Mesenteric fat pad (tissue), 1 donor: ENCODE results near the gene OR4K2. TPM values are rescaled to one million over a fixed set of nuclear protein-coding genes. Genes with fewer than 3 reads are reported as not detected.
"Not testable (repeated sequence)": the region's sequence is repeated elsewhere in the genome, so short reads cannot be mapped to it uniquely, and the experiment has no call there.

Experiments
- DNase-seq: peaks from one replicate; pipeline ENCODE4 v3.0.0-alpha.2; 2020; ENCODE audit warnings: low spot score
- long read RNA-seq: library from polyadenylated mRNA; unstranded; transcript quantifications from one replicate; pipeline ENCODE4 v2.0.0, GENCODE V29; 2020
- total RNA-seq: library from RNA; stranded (reverse); fragmentation: NEBNext Ultra II Directional; extraction: Animal tissue kit (Norgen Biotek cat#: 25700); gene quantifications from one replicate; pipeline ENCODE4 v1.2.1, GENCODE V29; 2021
- donor health status: DM: yes; HTN: yes; CAD: no.

Gene OR4K2
- not detected for total RNA-seq
- long read RNA-seq = 0 reads

- no peak for DNase-seq
These were observed at the start of gene OR4K2 for GRCh38 chr14:19874842-19875241. Gene OR4K2 (plus strand): TSS chr14:19875142. CDS start chr14:19876268, 1,126 bp downstream.

GRCh38 chr14:19827626-19828244, 47.2 kb upstream of the OR4K2 start:
- not testable (repeated sequence) for DNase-seq

- DNase-seq = no peak
These were observed 46.6 kb upstream of the OR4K2 start for GRCh38 chr14:19828314-19828713.

- not testable (repeated sequence) for DNase-seq
These were observed 40.6 kb upstream of the OR4K2 start for GRCh38 chr14:19834203-19834848.

- DNase-seq = no peak
These were observed 36.5 kb upstream of the OR4K2 start for GRCh38 chr14:19838433-19838832.

GRCh38 chr14:19851365-19851764, 23.6 kb upstream of the OR4K2 start:
- no peak for DNase-seq

GRCh38 chr14:19866061-19866669, 8.8 kb upstream of the OR4K2 start:
- not testable (repeated sequence) for DNase-seq

GRCh38 chr14:19873178-19873577, 1.8 kb upstream of the OR4K2 start:
- no peak for DNase-seq

GRCh38 chr14:19878029-19878642, 3.2 kb downstream of the OR4K2 start:
- DNase-seq = no peak

- DNase-seq = no peak
These were observed 20.3 kb downstream of the OR4K2 start for GRCh38 chr14:19895282-19895681.

- no peak for DNase-seq
These were observed 26.1 kb downstream of the OR4K2 start for GRCh38 chr14:19900999-19901398.

- no peak for DNase-seq
These were observed 27.5 kb downstream of the OR4K2 start for GRCh38 chr14:19902409-19902808.

GRCh38 chr14:19906665-19907064, 31.7 kb downstream of the OR4K2 start:
- no peak for DNase-seq

GRCh38 chr14:19911114-19911513, 36.2 kb downstream of the OR4K2 start:
- DNase-seq = no peak

GRCh38 chr14:19917243-19917642, 42.3 kb downstream of the OR4K2 start:
- no peak for DNase-seq

GRCh38 chr14:19917955-19918518, 43.1 kb downstream of the OR4K2 start:
- no peak for DNase-seq

GRCh38 chr14:19918553-19919264, 43.8 kb downstream of the OR4K2 start:
- no peak for DNase-seq

- no peak for DNase-seq
These were observed 45.2 kb downstream of the OR4K2 start, which contains the start of gene OR4K5 for GRCh38 chr14:19920021-19920657. Gene OR4K5 (plus strand): TSS chr14:19920607. CDS start chr14:19920607, 0 bp downstream.

GRCh38 chr14:19930617-19931016, 55.7 kb downstream of the OR4K2 start, which contains the start of gene OR4K1:
Gene OR4K1 (plus strand): TSS chr14:19930917. CDS start chr14:19935667, 4,750 bp downstream.
- no peak for DNase-seq
